Muscle of leg (tissue), 11 donors: ENCODE results near the gene TMX2. TPM values are rescaled to one million over a fixed set of nuclear protein-coding genes. Genes with fewer than 3 reads are reported as not detected.
A peak's percentile ranks its signal among the peaks of the same experiment; 100 is the strongest.

ENCODE experiments used
- DNase-seq: peaks from one replicate; pipeline ENCODE4 v3.0.0; 2013
- H3K27ac ChIP-seq: one replicate; pipeline ENCODE4 v1.5.1; 2013; ENCODE audit warnings: mild to moderate bottlenecking, low read length, control low read depth
- H3K27me3 ChIP-seq: one replicate; pipeline ENCODE4 v1.6.1; 2013; ENCODE audit warnings: low read length; ENCODE audit not compliant: control insufficient read depth, insufficient read depth
- H3K36me3 ChIP-seq: one replicate; pipeline ENCODE4 v1.6.1; 2013; ENCODE audit warnings: low read length; ENCODE audit not compliant: control insufficient read depth, insufficient read depth
- H3K4me1 ChIP-seq: one replicate; pipeline ENCODE4 v1.6.1; 2013; ENCODE audit warnings: low read length; ENCODE audit not compliant: control insufficient read depth, insufficient read depth
- H3K4me3 ChIP-seq: one replicate; pipeline ENCODE4 v1.5.1; 2013; ENCODE audit warnings: low read length, control low read depth
- H3K9me3 ChIP-seq: replicated peaks from 2 replicates; pipeline ENCODE4 v1.6.1; 2013; ENCODE audit warnings: low read depth, low read length; ENCODE audit not compliant: control insufficient read depth
- WGBS: methylation state at CpG from one replicate; pipeline ENCODE4 v1.1.5; 2013; ENCODE audit warnings: missing lambda C conversion rate; ENCODE audit not compliant: insufficient coverage; 5-methylcytosine and 5-hydroxymethylcytosine counted together
- polyA plus RNA-seq, 8 donors: library from polyadenylated mRNA; unstranded; fragments of 120-200 nt; gene quantifications; one replicate each; pipeline versions ENCODE4 v1.2.1 to v1.2.3, GENCODE V29; 2013; ENCODE audit warnings: inconsistent platforms in 1 of 8, low replicate concordance in 1 of 8; ENCODE audit not compliant: insufficient read length in 8 of 8, insufficient read depth in 1 of 8
- total RNA-seq: library from RNA; stranded (reverse); fragments of 120-200 nt; gene quantifications from one replicate; pipeline ENCODE4 v1.2.4, GENCODE V29; 2013

The TMX2 gene
- total and polyA plus RNA-seq, 9 donors: 45.8 to 55.3 (median 53.7) TPM

DNA sequence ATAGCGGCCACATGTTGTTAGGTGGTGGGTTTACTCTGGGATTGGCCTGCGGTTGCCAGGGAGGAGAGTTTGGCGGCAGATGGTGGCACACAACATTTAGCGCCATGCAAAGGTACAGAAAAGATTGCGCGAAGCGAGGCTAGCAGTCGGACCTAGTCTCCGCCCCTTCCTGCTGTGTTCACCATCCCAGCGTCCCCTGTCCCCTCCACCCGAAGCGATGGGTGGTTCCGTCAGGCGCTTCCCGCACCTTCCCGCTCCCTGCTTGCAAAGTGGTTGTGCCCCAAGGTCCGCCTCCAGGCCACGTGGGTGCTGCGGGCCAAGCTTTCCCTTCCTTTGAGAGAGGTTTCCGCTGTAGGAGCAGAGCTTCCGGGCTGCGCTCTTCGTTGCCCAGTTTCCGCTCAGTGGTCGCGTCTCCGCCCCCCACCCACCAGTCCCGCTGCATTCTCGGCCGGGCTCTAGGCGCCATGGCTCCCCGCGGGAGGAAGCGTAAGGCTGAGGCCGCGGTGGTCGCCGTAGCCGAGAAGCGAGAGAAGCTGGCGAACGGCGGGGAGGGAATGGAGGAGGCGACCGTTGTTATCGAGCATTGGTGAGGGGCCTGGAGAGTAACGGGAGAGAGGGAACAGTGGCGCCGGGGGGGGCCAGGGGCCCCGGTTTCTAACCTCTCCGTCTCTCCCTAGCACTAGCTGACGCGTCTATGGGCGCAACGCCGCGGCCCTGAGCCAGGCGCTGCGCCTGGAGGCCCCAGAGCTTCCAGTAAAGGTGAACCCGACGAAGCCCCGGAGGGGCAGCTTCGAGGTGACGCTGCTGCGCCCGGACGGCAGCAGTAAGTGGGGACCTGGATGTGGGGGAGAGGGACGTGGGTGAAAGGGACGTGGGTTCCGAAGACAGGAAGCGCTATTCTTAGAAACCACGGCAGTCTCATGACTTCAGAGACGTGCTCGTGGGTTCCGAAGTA lies 29.0 kb downstream of the TMX2 start, which contains the start of gene SELENOH:
Gene SELENOH, plus strand, starts transcription at position 360 of the 955 bp plus-strand sequence. Its CDS starts 105 bp downstream, at position 465.
- Histone ChIP-seq H3K36me3 (peaks cover 56% of the 10 kb centered on the region), H3K4me1 (peaks cover 14% of the 10 kb centered on the region), H3K27ac (peak within 1 kb of the TSS; percentile 95), H3K9me3 (no peaks in the 10 kb centered on the region), H3K27me3 (no peaks in the 10 kb centered on the region), H3K4me3 (peak within 1 kb of the TSS; percentile 87)
- DNase-seq: peak; percentile 99
- WGBS: under 1% methylated on average over 65 of the region's 75 CpGs

DNA sequence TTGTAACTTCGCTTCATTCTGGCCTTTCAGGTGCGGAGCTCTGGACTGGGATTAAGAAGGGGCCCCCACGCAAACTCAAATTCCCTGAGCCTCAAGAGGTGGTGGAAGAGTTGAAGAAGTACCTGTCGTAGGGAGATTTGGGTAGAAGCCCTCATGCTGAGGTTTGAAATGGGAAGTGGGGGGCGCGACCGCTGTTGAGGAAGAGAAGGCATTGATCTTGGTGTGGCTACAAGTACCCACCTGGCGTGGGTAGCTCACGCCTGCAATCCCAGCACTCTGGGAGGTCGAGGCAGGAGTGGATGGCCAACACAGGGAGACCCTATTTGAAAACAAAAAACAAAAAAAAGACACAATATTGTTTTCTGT lies 29.7 kb downstream of the TMX2 start:
- Histone ChIP-seq H3K4me1 (peaks cover 14% of the 10 kb centered on the region), H3K27me3 (no peaks in the 10 kb centered on the region), H3K36me3 (peaks cover 59% of the 10 kb centered on the region), H3K4me3 (peak overlapping the region; percentile 87), H3K27ac (peak overlapping the region; percentile 95), H3K9me3 (no peaks in the 10 kb centered on the region)
- WGBS: 0% methylated on average over 7 of the region's 10 CpGs
- DNase-seq: no peak

DNA sequence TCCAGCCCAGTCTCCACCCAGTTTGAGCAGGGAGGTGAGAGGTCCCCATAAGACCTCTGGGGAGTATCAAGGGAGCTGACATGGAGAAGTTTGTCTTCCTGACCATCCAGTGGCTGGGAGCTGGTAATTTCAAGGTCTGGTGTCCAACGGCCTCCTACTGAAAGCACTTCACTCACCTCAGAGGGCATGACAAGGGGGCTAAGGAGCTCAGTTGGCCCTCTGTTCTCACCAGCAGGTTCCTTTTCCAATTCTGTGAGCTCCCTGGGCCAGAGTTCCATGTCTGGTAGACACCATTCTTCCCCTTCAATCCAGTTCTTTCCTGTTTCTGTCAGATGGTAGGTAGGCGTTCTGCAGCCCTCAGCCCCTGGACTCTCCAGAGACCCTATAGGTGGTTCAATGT lies 32.0 kb downstream of the TMX2 start:
- H3K4me1 ChIP-seq: peaks cover 14% of the 10 kb centered on the region
- peaks cover 47% of the 10 kb centered on the region for H3K36me3 ChIP-seq
- WGBS: 85% methylated on average over 2 of the region's 2 CpGs
- H3K27ac ChIP-seq: no peak overlapping the region
- no peak overlapping the region for H3K4me3 ChIP-seq
- no peaks in the 10 kb centered on the region for H3K9me3 ChIP-seq
- H3K27me3 ChIP-seq: no peaks in the 10 kb centered on the region
- no peak for DNase-seq

DNA sequence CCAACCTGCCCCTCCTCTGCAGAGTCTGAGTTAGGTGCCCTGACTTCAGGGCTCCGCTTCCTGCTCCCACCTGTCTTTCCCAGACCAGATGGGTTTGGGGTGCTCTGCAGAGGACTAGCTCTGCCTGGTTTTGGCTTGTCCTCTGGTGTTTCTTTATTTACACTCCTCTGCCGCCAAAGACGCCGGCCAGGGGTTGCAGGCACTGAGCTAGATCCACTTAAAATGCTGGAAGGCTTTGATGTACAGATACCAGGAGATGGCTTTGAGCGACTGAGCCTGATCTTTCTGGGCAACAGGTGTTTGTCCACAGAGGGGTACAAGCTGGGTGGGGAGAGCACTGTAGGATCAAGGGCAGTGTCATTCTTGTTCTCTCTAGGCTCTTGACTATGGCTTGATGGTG lies 32.8 kb downstream of the TMX2 start:
- no peak for DNase-seq
- 86% methylated on average over 1 of the region's 5 CpGs for WGBS
- no peaks in the 10 kb centered on the region for H3K27me3 ChIP-seq
- peaks cover 40% of the 10 kb centered on the region for H3K36me3 ChIP-seq
- H3K9me3 ChIP-seq: no peaks in the 10 kb centered on the region
- H3K4me3 ChIP-seq: no peak overlapping the region
- peaks cover 14% of the 10 kb centered on the region for H3K4me1 ChIP-seq
- no peak overlapping the region for H3K27ac ChIP-seq

DNA sequence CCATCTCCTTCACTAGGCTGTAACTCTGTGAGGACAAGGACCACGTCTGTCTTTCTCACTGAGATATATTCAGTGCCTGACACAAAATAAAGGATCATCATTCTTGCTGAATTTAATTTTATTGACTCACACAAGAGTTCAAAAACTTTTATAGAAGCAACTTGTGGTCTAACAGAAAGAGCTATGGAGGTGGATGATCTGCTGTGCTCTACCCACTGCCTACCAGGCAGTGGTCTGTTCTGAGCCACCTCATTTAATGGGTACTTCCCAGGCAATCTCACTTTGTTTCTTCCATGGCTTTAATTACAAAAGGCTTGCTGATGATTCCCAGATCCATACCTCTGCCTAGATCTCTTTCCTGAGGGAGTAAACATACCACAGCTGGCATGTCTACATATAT lies 34.5 kb downstream of the TMX2 start:
- Histone ChIP-seq H3K4me1 (peaks cover 8% of the 10 kb centered on the region), H3K27me3 (no peaks in the 10 kb centered on the region), H3K36me3 (peaks cover 40% of the 10 kb centered on the region), H3K9me3 (no peaks in the 10 kb centered on the region), H3K4me3 (no peak overlapping the region), H3K27ac (no peak overlapping the region)
- no peak for DNase-seq
- no CpG with 5 or more reads among the region's 1 CpG for WGBS

DNA sequence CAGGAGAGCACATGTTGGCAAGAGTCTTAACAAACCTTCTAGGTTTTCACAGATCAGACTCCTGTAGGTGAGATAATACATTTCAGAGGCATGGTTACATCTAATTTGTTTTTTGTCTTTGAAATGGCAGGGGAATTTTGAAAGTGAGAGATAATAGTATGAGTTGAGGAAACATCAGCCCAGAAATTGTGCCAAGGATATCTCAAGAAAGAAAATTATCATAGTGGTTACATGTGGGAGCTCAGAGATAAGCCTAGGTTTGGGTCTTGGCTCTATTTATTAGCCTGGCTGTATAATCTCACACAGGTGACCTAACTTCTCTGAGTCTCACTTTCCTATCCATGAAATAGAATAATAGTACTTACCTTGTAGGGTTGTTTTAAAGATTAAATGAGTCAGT lies 38.8 kb downstream of the TMX2 start:
- no peak for DNase-seq

DNA sequence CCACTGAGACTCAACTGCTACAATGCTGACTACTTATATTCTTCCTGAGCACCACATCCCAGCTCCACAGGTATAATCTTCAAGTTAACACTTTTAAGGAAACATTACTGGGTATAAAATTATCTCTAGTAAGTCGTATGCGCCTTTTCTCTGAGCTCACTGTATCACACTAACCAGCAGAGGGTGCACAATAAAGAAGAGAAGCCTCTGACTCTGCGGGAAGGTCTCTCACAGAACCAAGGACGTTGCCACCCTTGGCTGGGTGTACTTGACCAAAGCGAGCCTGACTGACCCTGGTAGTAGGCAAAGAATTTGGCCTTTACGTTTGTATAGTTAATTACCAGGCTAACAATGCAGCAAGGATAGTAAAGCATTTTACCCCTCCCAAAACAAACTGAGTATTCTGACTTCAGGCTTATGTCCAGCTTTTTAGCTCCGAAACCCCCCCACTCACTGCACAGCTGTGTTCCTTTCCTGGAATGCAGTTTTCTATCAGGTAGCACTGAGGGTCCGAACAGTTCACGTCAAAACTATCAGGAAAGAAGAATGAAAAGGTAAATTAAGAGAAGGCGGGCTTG lies 39.4 kb downstream of the TMX2 start, which contains the start of gene BTBD18:
Gene BTBD18, minus strand, starts transcription at position 144 of the 578 bp plus-strand sequence. CDS start 631 bp downstream, outside the sequence.
- Histone ChIP-seq H3K27me3 (no peaks in the 10 kb centered on the region), H3K4me1 (no peaks in the 10 kb centered on the region), H3K4me3 (no peak within 1 kb of the TSS), H3K27ac (no peak within 1 kb of the TSS), H3K36me3 (peaks cover 5% of the 10 kb centered on the region), H3K9me3 (no peaks in the 10 kb centered on the region)
- peak; percentile 42 for DNase-seq
- WGBS: 89% methylated on average over 3 of the region's 10 CpGs

More for the DNA sequence above, 38.8 kb downstream of the TMX2 start:
- no peaks in the 10 kb centered on the region for H3K4me1 ChIP-seq
- no peaks in the 10 kb centered on the region for H3K27me3 ChIP-seq
- no peak overlapping the region for H3K4me3 ChIP-seq
- H3K9me3 ChIP-seq: no peaks in the 10 kb centered on the region
- H3K27ac ChIP-seq: no peak overlapping the region
- H3K36me3 ChIP-seq: peaks cover 5% of the 10 kb centered on the region

DNA sequence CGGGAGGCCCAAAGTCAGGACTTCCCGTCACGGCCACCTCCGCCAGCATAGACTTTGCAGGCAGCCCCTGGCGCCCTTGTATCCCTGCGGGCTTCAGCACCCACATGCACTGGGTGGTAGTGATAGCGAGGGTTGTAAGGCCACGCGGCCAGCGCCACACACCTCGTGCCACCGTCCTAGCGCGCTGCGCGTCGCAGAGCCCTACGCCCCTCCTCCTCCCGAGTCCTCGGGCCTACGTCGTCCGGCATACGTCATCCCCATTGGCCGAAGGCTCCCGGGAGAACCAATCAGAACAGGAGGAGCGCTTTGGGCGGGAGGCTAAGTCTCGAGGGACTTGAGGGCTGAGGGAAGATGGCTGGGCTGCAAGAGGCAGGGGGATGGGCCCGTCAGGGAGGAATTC lies 40.6 kb downstream of the TMX2 start:
- H3K27me3 ChIP-seq: no peaks in the 10 kb centered on the region
- DNase-seq: no peak
- H3K4me1 ChIP-seq: no peaks in the 10 kb centered on the region
- H3K36me3 ChIP-seq: no peaks in the 10 kb centered on the region
- no peak overlapping the region for H3K27ac ChIP-seq
- H3K9me3 ChIP-seq: no peaks in the 10 kb centered on the region
- H3K4me3 ChIP-seq: no peak overlapping the region
- 94% methylated on average over 29 of the region's 30 CpGs for WGBS

DNA sequence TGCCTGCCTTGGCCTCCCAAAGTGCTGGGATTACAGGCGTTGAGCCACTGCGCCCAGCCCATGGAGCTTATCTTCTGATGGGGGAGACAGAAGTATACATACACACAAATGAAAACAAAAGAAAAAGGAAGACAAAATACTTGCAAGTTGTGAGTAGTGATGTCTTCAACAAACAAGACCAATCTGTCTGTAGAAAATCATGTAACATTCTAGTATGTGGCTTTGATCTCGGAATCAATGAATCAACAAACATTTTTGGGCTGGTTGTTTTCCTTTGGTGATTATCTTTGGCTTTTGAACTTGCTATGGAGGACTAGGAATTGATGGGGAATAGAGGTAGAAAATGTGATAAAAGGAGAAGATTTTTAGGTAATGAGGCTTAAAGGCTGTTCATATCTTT lies 45.8 kb downstream of the TMX2 start:
- Histone ChIP-seq H3K27me3 (no peaks in the 10 kb centered on the region), H3K4me1 (peaks cover 4% of the 10 kb centered on the region), H3K9me3 (no peaks in the 10 kb centered on the region), H3K27ac (no peak overlapping the region), H3K36me3 (no peaks in the 10 kb centered on the region), H3K4me3 (no peak overlapping the region)
- no peak for DNase-seq
- WGBS: no CpG with 5 or more reads among the region's 3 CpGs
